ENCODE data around the gene NPFF. TPM values are rescaled to one million over a fixed set of nuclear protein-coding genes. Genes with fewer than 3 reads are reported as not detected.

The NPFF gene
- total and polyA plus RNA-seq, 2 of the 13 experiments (the other 11 are each of a cell fraction or from before 2014, with no cell fraction given), result not detected

DNA sequence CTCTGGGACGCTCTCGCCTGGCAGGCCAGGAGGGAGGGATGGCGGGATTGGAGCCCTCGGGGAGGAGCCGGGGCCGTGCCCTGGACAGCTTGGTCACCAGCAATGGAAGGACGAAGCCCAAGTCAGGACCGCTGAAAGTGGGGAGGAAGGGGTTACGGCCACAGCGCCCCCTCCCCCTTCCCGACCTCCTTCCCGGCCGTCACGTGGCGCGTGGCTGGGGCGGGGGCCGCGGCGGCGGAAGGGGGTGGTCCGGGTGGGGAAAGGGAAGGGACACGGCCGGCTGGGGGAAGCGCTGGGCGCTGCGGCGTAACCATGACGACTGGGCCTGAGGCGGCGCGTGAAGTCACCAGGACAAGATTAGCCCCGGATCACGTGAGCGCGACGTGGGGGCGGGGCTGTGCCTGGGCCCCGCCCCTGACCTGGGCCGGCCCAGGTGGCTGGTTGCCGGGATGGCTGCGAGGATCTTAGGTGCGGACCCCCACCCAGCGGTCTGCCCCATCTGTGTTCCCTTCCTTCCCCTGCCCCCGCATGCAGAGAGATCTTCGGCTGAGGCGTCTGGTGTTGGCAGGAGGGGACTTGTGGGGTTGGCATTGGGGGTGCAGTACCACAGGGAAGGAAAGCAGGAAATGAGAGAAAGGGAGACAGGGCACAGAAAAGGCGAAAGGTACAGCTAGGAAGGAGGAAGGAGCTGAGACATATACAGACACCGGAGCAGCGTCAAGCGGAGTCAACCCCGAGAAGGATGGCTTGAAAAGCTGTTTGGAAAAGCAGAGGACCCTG lies 14.3 kb downstream of the NPFF start (continued):
- TF ChIP-seq ZSCAN21 (CRISPR knock-in tag; IDR thresholded peaks at IDR 0.05; ENCODE audit: borderline replicate concordance) (no peak), ZBTB3 (CRISPR knock-in tag; IDR thresholded peaks at IDR 0.05; ENCODE audit: borderline replicate concordance, low read depth) (no peak), ISX (CRISPR knock-in tag; conservative IDR thresholded peaks at IDR 0.05) (no peak), SCMH1 (CRISPR knock-in tag; IDR thresholded peaks at IDR 0.05; ENCODE audit: borderline replicate concordance) (no peak), LCORL (IDR thresholded peaks at IDR 0.05) (no peak), LCORL (CRISPR knock-in tag; IDR thresholded peaks at IDR 0.05) (no peak; the same call in 1 of the 2 replicates), HOXD1 (CRISPR knock-in tag; IDR thresholded peaks at IDR 0.05) (no peak), ZNF256 (CRISPR knock-in tag; conservative IDR thresholded peaks at IDR 0.05) (no peak), ARNT2 (CRISPR knock-in tag; IDR thresholded peaks at IDR 0.05; ENCODE audit: low read depth) (0 out of 2 replicates have a peak, but pooled peaks have one; percentile 10), ZNF292 (CRISPR knock-in tag; IDR thresholded peaks at IDR 0.05; ENCODE audit: borderline replicate concordance, low read depth) (no peak), SRY (CRISPR knock-in tag; IDR thresholded peaks at IDR 0.05) (0 out of 2 replicates have a peak, but pooled peaks have one; percentile 32), ZNF264 (CRISPR knock-in tag; IDR thresholded peaks at IDR 0.05) (0 out of 2 replicates have a peak, but pooled peaks have one; percentile 42), BHLHE40 (IDR thresholded peaks at IDR 0.05; ENCODE audit: low read length) (peak; percentile 95), KMT2B (CRISPR knock-in tag; IDR thresholded peaks at IDR 0.05) (no peak), YY1 (IDR thresholded peaks at IDR 0.05; ENCODE audit: insufficient read depth, insufficient replicate concordance, low read depth, low read length) (peak; percentile 28), FOXM1 (CRISPR knock-in tag; IDR thresholded peaks at IDR 0.05) (no peak), ZNF138 (CRISPR knock-in tag; IDR thresholded peaks at IDR 0.05; ENCODE audit: low read depth) (no peak), SP4 (CRISPR knock-in tag; IDR thresholded peaks at IDR 0.05) (no peak), ZNF10 (CRISPR knock-in tag; IDR thresholded peaks at IDR 0.05; ENCODE audit: borderline replicate concordance, low read depth) (no peak), MTF2 (CRISPR knock-in tag; IDR thresholded peaks at IDR 0.05; ENCODE audit: borderline replicate concordance) (no peak)
- TF ChIP-seq, protein P1, sequence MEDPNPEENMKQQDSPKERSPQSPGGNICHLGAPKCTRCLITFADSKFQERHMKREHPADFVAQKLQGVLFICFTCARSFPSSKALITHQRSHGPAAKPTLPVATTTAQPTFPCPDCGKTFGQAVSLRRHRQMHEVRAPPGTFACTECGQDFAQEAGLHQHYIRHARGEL (CRISPR knock-in tag; IDR thresholded peaks at IDR 0.05), result 0 out of 2 replicates have a peak, but pooled peaks have one; percentile 66
- TF ChIP-seq, protein P2, sequence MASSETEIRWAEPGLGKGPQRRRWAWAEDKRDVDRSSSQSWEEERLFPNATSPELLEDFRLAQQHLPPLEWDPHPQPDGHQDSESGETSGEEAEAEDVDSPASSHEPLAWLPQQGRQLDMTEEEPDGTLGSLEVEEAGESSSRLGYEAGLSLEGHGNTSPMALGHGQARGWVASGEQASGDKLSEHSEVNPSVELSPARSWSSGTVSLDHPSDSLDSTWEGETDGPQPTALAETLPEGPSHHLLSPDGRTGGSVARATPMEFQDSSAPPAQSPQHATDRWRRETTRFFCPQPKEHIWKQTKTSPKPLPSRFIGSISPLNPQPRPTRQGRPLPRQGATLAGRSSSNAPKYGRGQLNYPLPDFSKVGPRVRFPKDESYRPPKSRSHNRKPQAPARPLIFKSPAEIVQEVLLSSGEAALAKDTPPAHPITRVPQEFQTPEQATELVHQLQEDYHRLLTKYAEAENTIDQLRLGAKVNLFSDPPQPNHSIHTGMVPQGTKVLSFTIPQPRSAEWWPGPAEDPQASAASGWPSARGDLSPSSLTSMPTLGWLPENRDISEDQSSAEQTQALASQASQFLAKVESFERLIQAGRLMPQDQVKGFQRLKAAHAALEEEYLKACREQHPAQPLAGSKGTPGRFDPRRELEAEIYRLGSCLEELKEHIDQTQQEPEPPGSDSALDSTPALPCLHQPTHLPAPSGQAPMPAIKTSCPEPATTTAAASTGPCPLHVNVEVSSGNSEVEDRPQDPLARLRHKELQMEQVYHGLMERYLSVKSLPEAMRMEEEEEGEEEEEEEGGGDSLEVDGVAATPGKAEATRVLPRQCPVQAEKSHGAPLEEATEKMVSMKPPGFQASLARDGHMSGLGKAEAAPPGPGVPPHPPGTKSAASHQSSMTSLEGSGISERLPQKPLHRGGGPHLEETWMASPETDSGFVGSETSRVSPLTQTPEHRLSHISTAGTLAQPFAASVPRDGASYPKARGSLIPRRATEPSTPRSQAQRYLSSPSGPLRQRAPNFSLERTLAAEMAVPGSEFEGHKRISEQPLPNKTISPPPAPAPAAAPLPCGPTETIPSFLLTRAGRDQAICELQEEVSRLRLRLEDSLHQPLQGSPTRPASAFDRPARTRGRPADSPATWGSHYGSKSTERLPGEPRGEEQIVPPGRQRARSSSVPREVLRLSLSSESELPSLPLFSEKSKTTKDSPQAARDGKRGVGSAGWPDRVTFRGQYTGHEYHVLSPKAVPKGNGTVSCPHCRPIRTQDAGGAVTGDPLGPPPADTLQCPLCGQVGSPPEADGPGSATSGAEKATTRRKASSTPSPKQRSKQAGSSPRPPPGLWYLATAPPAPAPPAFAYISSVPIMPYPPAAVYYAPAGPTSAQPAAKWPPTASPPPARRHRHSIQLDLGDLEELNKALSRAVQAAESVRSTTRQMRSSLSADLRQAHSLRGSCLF (CRISPR knock-in tag; IDR thresholded peaks at IDR 0.05; ENCODE audit: borderline replicate concordance), result no peak
- TF ChIP-seq, protein P3, sequence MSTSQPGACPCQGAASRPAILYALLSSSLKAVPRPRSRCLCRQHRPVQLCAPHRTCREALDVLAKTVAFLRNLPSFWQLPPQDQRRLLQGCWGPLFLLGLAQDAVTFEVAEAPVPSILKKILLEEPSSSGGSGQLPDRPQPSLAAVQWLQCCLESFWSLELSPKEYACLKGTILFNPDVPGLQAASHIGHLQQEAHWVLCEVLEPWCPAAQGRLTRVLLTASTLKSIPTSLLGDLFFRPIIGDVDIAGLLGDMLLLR (CRISPR knock-in tag; IDR thresholded peaks at IDR 0.05), result no peak
- TF ChIP-seq, protein P4, sequence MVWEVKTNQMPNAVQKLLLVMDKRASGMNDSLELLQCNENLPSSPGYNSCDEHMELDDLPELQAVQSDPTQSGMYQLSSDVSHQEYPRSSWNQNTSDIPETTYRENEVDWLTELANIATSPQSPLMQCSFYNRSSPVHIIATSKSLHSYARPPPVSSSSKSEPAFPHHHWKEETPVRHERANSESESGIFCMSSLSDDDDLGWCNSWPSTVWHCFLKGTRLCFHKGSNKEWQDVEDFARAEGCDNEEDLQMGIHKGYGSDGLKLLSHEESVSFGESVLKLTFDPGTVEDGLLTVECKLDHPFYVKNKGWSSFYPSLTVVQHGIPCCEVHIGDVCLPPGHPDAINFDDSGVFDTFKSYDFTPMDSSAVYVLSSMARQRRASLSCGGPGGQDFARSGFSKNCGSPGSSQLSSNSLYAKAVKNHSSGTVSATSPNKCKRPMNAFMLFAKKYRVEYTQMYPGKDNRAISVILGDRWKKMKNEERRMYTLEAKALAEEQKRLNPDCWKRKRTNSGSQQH (CRISPR knock-in tag; IDR thresholded peaks at IDR 0.05; ENCODE audit: low read depth), result no peak
